SK-N-MC (cell line): ENCODE results near the gene FANCC.

Experiments
- EZH2 ChIP-seq: fragments of 200-600 bp; sonication (generic); IDR thresholded peaks from one replicate; pipeline ENCODE4 v1.6.1; 2017; ENCODE audit warnings: antibody characterized with exemption
- POLR2AphosphoS5 ChIP-seq: IDR thresholded peaks from 2 replicates; pipeline ENCODE4 v1.6.1; 2012; ENCODE audit warnings: mild to moderate bottlenecking, low read depth, low read length, borderline replicate concordance

DNA sequence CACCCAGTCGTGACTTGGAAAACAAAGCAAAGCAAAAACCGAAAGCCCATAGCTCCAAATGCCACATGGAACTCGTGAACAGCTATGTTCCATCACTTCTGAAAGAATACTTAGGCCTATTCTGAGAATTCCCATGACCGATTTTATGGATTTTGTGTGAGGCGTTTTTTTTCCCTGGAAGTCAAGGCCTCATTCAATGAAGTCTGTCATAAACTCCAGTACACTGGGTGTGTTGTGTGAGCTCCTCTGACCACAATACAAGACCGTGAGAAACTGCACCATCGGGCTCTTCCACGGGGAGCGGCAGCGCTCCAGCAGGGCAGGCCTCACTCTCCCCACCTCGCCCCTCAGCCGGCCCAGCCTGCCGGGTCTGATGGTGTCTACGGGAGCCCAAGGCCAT lies 209.5 kb downstream of the FANCC start:
- TF ChIP-seq EZH2 = no peak
- no peak for TF ChIP-seq POLR2AphosphoS5
